NT2/D1 (cell line): ENCODE results near the gene MRPS34.

ENCODE experiments used
- DNase-seq: peaks from one replicate; pipeline ENCODE4 v3.0.0-alpha.2; 2011; ENCODE audit warnings: low read depth, low spot score
- H3K27me3 ChIP-seq: 2 replicates; pipeline ENCODE4 v1.6.0; 2011; ENCODE audit warnings: mild to moderate bottlenecking; ENCODE audit not compliant: insufficient read length, insufficient read depth
- H3K36me3 ChIP-seq: 2 replicates; pipeline ENCODE4 v1.6.1; 2011; ENCODE audit warnings: mild to moderate bottlenecking, low read length, mixed read lengths; ENCODE audit not compliant: insufficient read depth, insufficient read length
- H3K4me1 ChIP-seq: 2 replicates; pipeline ENCODE4 v1.5.1; 2011; ENCODE audit not compliant: insufficient read depth, insufficient read length
- H3K4me3 ChIP-seq: 2 replicates; pipeline ENCODE4 v1.5.1; 2011; ENCODE audit warnings: low read depth; ENCODE audit not compliant: insufficient read length
- H3K9ac ChIP-seq: 2 replicates; pipeline ENCODE4 v1.6.0; 2011; ENCODE audit warnings: low read depth; ENCODE audit not compliant: insufficient read length
- H3K9me3 ChIP-seq: 2 replicates; pipeline ENCODE4 v1.5.1; 2011; ENCODE audit warnings: mild to moderate bottlenecking, low read length; ENCODE audit not compliant: insufficient read depth
- SUZ12 ChIP-seq: IDR thresholded peaks from 2 replicates; pipeline ENCODE4 v1.6.1; 2011; ENCODE audit not compliant: insufficient read length, insufficient read depth; ENCODE audit errors: extremely low read depth
- YY1 ChIP-seq: IDR thresholded peaks from 2 replicates; pipeline ENCODE4 v1.6.1; 2011; ENCODE audit not compliant: insufficient read length, insufficient read depth
- ZNF274 ChIP-seq: IDR thresholded peaks from 2 replicates; pipeline ENCODE4 v1.6.1; 2011; ENCODE audit warnings: mild to moderate bottlenecking, low read depth, low read length

MRPS34 gene

DNA sequence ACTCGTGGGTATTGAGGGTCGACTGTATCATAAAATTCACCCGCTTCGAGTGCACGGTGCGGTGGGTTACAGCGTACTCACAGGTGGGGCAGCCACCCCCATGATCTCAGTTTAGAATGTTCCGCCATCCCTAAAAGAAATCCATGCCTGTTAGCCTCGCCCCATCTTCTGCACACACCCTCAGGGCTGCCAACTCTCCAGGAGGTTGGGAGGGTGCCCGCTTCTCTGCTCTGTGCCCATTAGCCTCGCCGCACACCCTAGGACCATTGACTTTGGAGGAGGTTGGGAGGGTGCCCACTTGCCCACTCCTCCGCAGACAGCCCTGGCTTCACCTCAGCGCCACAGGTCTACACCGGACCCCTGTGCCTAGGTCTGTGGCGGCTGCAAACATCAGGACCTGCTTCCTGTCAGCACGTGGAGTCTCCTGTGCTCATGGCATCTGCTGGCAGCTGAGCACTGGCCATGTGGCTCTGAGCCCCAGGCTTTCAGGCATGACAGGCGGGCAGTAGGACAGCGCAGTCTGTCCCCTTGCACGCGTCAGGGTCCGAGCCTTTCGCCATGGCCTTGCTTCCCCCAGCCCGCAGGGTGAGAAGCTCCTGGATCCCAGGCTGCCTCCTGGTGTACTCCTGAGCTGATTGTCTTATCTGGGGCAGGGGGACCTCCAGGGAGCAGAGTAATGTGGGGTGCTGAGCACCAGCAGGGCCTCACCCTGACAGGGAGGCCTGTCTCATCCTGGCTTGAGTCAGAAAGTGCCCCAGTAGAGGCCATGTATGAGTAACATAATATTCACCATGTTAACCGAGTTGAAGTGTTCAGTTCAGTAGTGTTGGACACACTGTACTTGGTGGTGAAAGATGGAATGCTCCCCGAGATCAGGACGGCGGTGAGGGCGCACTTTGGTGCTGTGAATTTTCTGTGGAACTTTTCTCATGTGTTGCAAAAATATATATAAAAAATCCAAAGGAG, 23.5 kb downstream of the MRPS34 start:
- peaks cover 55% of the 10 kb centered on the region for H3K36me3 ChIP-seq
- no peak overlapping the region for H3K9ac ChIP-seq
- no peaks in the 10 kb centered on the region for H3K9me3 ChIP-seq
- TF ChIP-seq ZNF274 (no peak), YY1 (no peak), SUZ12 (no peak)
- peaks cover 25% of the 10 kb centered on the region for H3K4me1 ChIP-seq
- no peaks in the 10 kb centered on the region for H3K27me3 ChIP-seq
- no peak overlapping the region for H3K4me3 ChIP-seq
- DNase-seq: no peak

DNA sequence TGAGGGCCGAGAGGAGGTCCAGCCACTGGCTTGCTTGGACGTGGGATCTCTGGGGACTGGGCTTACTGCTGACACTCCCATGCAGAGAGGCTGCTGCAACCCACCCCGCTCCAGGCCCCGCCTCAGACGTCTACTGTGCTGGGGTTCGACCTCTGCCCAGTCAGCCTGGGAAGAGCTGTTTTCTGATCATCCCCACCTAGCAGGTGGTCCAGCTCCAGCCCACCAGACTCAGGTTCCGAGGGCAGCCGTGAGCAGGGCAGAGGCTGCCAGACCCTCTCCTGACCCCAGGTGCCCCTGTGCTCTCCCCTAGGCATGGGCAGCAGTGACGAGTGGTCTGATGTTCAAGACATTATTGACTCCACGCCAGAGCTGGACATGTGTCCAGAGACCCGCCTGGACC, 25.0 kb downstream of the MRPS34 start:
- H3K27me3 ChIP-seq: no peaks in the 10 kb centered on the region
- no peak for TF ChIP-seq SUZ12
- TF ChIP-seq YY1: no peak
- no peak for TF ChIP-seq ZNF274
- no peaks in the 10 kb centered on the region for H3K9me3 ChIP-seq
- no peak overlapping the region for H3K9ac ChIP-seq
- peaks cover 64% of the 10 kb centered on the region for H3K36me3 ChIP-seq
- no peak overlapping the region for H3K4me3 ChIP-seq
- DNase-seq: no peak
- H3K4me1 ChIP-seq: peaks cover 29% of the 10 kb centered on the region

DNA sequence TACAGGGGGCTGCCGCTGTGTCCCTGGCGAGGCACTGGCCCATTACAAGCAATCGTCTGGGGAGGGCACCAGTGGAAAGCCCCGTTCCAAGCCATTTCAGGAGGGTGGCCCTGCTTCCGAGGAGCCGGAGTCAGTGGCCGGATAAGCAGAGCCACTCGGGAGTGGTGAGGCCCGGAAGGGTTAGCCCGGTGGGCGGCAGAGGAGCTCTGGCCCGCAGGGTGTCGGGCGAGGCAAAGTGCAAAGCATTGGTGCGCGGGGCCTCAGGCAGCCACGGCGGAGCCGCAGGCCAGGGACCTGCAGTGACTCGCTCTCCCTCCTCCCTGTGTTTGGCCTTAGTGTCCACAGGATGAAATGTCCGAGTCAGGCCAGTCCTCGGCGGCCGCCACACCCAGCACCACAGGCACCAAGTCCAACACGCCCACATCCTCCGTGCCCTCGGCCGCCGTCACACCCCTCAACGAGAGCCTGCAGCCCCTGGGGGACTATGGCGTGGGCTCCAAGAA, 26.2 kb downstream of the MRPS34 start:
- no peak for TF ChIP-seq ZNF274
- TF ChIP-seq YY1: no peak
- no peak for TF ChIP-seq SUZ12
- Histone ChIP-seq H3K9me3 (no peaks in the 10 kb centered on the region), H3K36me3 (peaks cover 58% of the 10 kb centered on the region), H3K9ac (peak overlapping the region; percentile 74), H3K4me1 (peaks cover 29% of the 10 kb centered on the region), H3K4me3 (no peak overlapping the region), H3K27me3 (no peaks in the 10 kb centered on the region)
- no peak for DNase-seq

DNA sequence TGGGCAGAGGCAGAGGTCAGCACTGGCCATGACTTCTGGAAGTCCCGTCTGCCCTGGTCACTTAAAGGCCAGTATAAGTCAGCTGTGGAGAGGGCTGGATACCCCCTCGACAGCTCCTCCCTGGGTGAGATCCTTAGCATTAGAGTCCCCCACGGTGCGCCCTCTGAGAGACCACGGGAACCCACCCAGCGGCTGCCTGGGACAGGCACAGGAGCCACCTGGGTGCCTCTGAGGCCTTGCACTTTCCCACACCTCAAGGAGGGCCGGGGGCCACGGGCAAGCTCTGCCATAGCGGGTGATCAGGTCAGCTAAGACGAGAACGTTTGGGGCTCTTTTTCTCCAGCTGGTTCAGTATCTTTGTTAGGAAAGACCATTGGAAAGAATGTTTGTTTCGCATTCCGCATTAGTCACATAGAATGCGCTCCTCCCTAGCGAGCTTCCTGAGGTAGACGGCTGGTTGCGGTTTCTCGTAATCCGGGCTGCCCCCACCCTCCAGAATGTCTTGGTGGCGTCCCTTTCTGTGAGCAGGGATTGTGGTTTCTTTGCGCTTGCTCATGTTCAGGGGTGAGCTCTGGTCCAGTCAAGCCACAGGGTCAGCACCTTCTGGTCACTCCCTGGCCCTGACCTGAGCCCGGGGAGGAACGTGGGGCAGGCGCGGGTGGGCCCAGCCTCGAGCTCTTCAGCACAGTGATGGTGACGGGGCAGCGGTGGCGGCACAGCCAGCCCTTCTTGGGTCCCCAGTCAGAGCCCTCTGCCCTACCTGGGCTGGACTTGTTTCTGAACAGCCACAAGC, 26.8 kb downstream of the MRPS34 start:
- H3K4me3 ChIP-seq: no peak overlapping the region
- H3K9ac ChIP-seq: peak overlapping the region; percentile 74
- peaks cover 57% of the 10 kb centered on the region for H3K36me3 ChIP-seq

DNA sequence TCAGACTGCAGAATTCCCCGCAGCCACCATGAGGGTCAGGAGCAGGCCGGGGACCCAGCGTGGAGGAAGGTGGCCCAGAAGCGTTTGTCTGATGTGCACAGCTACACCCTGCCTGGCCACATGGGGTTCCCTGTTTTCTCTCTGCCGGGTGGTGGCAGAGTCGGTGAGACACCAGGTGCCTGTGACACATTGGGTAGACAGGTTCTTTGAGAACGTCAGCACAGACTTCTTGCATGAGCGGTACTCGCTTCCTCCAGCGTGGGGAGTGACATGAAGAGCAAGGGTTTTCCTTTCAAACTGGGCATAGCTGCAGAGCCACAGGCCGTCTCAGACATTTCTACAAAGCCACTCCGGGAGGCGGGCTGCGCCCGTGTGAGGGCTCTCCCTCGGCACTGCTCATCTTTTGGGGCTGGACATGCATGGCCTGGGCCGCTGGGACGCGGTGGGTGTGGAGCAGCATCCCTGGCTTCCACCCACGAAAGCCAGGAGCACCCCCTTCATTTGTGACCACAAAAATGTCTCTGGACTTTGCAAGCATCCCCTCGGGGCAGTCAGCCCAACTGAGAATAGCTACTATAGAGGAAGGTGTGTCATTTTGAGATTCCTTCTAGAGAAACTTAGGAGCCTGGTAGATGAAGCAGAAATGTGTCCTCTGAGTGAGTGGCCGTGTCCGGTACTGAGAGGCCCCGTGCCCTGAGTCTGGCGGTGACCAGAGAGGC, 27.6 kb downstream of the MRPS34 start:
- TF ChIP-seq YY1 (no peak), SUZ12 (no peak), ZNF274 (no peak)
- Histone ChIP-seq H3K4me1 (peaks cover 29% of the 10 kb centered on the region), H3K27me3 (no peaks in the 10 kb centered on the region), H3K9ac (peak overlapping the region; percentile 74), H3K4me3 (no peak overlapping the region), H3K36me3 (peaks cover 64% of the 10 kb centered on the region), H3K9me3 (no peaks in the 10 kb centered on the region)
- DNase-seq: no peak

More for the DNA sequence above, 26.8 kb downstream of the MRPS34 start:
- DNase-seq: peak; percentile 77
- no peaks in the 10 kb centered on the region for H3K9me3 ChIP-seq
- no peak for TF ChIP-seq SUZ12
- no peaks in the 10 kb centered on the region for H3K27me3 ChIP-seq
- H3K4me1 ChIP-seq: peaks cover 29% of the 10 kb centered on the region

DNA sequence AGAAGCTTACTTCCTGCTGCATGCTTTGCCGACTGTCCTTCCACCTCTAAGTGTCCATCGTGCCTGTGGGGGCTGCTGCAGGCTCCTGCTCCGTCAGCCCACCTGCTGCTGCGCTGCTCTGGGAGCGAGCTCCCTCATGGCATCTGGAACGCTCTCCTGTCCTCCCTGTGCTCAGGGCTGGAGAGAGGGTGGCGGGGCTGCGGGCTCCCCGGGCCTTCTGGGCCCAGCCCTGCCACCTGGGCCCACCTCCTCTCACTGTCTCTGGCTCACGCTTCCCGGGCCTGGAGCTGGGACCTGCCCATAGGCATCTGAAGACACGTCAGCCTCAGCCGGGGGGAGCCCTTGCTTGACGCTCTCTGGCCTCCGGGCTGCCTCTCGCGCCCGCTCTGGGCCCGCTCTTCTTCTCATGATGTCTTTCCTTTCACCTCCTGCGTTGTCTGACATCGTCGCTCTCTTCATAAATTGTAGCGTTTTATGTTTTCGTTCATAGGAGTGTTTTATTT, 28.5 kb downstream of the MRPS34 start:
- H3K4me3 ChIP-seq: no peak overlapping the region
- H3K9ac ChIP-seq: peak overlapping the region; percentile 36
- peaks cover 29% of the 10 kb centered on the region for H3K4me1 ChIP-seq
- no peak for TF ChIP-seq ZNF274
- TF ChIP-seq YY1: no peak
- TF ChIP-seq SUZ12: no peak
- no peak for DNase-seq
- peaks cover 4% of the 10 kb centered on the region; the same call in 1 of the 2 replicates for H3K9me3 ChIP-seq
- H3K27me3 ChIP-seq: no peaks in the 10 kb centered on the region
- H3K36me3 ChIP-seq: peaks cover 62% of the 10 kb centered on the region
